ENCODE results near the gene SASH1. TPM values are rescaled to one million over a fixed set of nuclear protein-coding genes. Genes with fewer than 3 reads are reported as not detected.

The SASH1 gene
- total RNA-seq, 1 experiment from 2014 or later: 9.8 TPM

DNA sequence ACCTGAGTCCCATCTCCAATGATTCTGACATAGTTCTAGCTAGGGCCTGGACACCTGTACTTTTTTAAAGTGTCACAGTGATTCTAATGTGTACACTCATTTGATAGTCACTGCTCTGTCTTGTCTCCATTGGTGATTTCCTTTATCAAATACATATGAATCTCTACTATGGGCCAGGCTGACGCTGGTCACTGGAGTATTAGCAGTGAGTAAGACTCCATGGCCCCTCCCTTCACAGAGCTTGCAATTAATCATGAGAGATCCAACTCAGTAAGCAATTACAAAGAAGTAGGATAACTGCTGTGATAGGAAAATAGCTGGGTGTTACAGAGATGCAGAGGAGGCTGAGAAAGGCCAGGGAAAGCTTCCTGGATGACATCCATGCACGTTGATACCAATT, 19.3 kb upstream of the SASH1 start:
- intact Hi-C loops (cut with micrococcal nuclease): no loop called here
- H3K4me2 ChIP-seq (ENCODE audit: low read length): no peak overlapping the region
- H3K27me3 ChIP-seq (ENCODE audit: low read length): no peaks in the 10 kb centered on the region
- no peaks in the 10 kb centered on the region for H3K79me2 ChIP-seq (ENCODE audit: low read length)
- no peaks in the 10 kb centered on the region for H3K36me3 ChIP-seq (ENCODE audit: low read depth, low read length)
- no peaks in the 10 kb centered on the region for H3K9me2 ChIP-seq (replicated peaks; ENCODE audit: low read length)
- DNase-seq: peak; percentile 39
- H2AFZ ChIP-seq (ENCODE audit: low read length): no peak overlapping the region
- TF ChIP-seq EZH2 (IDR thresholded peaks at IDR 0.05; ENCODE audit: low read length, unreplicated experiment) (no peak), CTCF (conservative IDR thresholded peaks at IDR 0.05; ENCODE audit: low read depth, low read length) (no peak), EZH2phosphoT487 (IDR thresholded peaks at IDR 0.05; ENCODE audit: borderline replicate concordance, low read length) (no peak)
- H3F3A ChIP-seq (ENCODE audit: low read length, unreplicated experiment): no peaks in the 10 kb centered on the region
- ChIA-PET POLR2A (ENCODE audit: unreplicated experiment) (no interaction called here), CTCF (no interaction called here)
- H3K27ac ChIP-seq (ENCODE audit: low read length): no peak overlapping the region
- peaks cover 9% of the 10 kb centered on the region; the same call in 1 of the 2 replicates for H3K4me1 ChIP-seq (ENCODE audit: insufficient read depth, low read length)
- no peaks in the 10 kb centered on the region for H3K9me3 ChIP-seq (ENCODE audit: low read length)
- no peak overlapping the region for H3K9ac ChIP-seq (ENCODE audit: low read length)
- ATAC-seq: peak; percentile 57
- BruUV-seq (replicated peaks): no TSS peak
- no peaks in the 10 kb centered on the region for H4K20me1 ChIP-seq (ENCODE audit: low read length)
- H3K4me3 ChIP-seq (ENCODE audit: low read length): no peak overlapping the region

GRCh38 chr6:148324297-148324985, 18.2 kb upstream of the SASH1 start:
- intact Hi-C loops (cut with micrococcal nuclease): no loop called here
- BruUV-seq (replicated peaks): no TSS peak
- Histone ChIP-seq H3K27me3 (ENCODE audit: low read length) (no peaks in the 10 kb centered on the region), H2AFZ (ENCODE audit: low read length) (peak overlapping the region; percentile 32; the same call in 1 of the 2 replicates), H3K4me3 (ENCODE audit: low read length) (no peak overlapping the region), H3K9ac (ENCODE audit: low read length) (no peak overlapping the region), H3K4me2 (ENCODE audit: low read length) (peak overlapping the region; percentile 9; the same call in 1 of the 2 replicates), H3K9me3 (ENCODE audit: low read length) (no peaks in the 10 kb centered on the region), H4K20me1 (ENCODE audit: low read length) (no peaks in the 10 kb centered on the region), H3K9me2 (replicated peaks; ENCODE audit: low read length) (no peaks in the 10 kb centered on the region), H3K4me1 (ENCODE audit: insufficient read depth, low read length) (peaks cover 12% of the 10 kb centered on the region; the same call in 1 of the 2 replicates), H3F3A (ENCODE audit: low read length, unreplicated experiment) (no peaks in the 10 kb centered on the region), H3K36me3 (ENCODE audit: low read depth, low read length) (no peaks in the 10 kb centered on the region), H3K79me2 (ENCODE audit: low read length) (no peaks in the 10 kb centered on the region), H3K27ac (ENCODE audit: low read length) (0 out of 2 replicates have a peak overlapping the region, but pooled peaks have one; percentile 8)
- POLR2A ChIA-PET (ENCODE audit: unreplicated experiment): no interaction called here
- ATAC-seq (peak; percentile 79), DNase-seq (peak; percentile 43)
- no peak for TF ChIP-seq EZH2phosphoT487 (IDR thresholded peaks at IDR 0.05; ENCODE audit: borderline replicate concordance, low read length)
- TF ChIP-seq CTCF (conservative IDR thresholded peaks at IDR 0.05; ENCODE audit: low read depth, low read length): no peak
- no peak for TF ChIP-seq EZH2 (IDR thresholded peaks at IDR 0.05; ENCODE audit: low read length, unreplicated experiment)
- CTCF ChIA-PET: no interaction called here

Measured in PC-3 (cell line).